Measurements from ENCODE around the gene SLC52A3.

Gene SLC52A3

GRCh38 chr20:766906-767305, 1.4 kb downstream of the SLC52A3 start:
- DNase-seq (ENCODE audit: low spot score): no peak

GRCh38 chr20:764255-764654, 4.0 kb downstream of the SLC52A3 start:
- DNase-seq (ENCODE audit: low spot score): no peak

- no peak for DNase-seq (ENCODE audit: low spot score)
Observed at GRCh38 chr20:761418-762381, 6.6 kb downstream of the SLC52A3 start.

- peak; percentile 6 for DNase-seq (ENCODE audit: low spot score)
Observed at GRCh38 chr20:760751-761417, 7.4 kb downstream of the SLC52A3 start.

- no peak for DNase-seq (ENCODE audit: low spot score)
Observed at GRCh38 chr20:757506-757905, 10.8 kb downstream of the SLC52A3 start.

GRCh38 chr20:755941-756340, 12.4 kb downstream of the SLC52A3 start:
- DNase-seq (ENCODE audit: low spot score): no peak

- no peak for DNase-seq (ENCODE audit: low spot score)
Observed at GRCh38 chr20:754904-755303, 13.4 kb downstream of the SLC52A3 start.

GRCh38 chr20:753897-754635, 14.2 kb downstream of the SLC52A3 start:
- DNase-seq (ENCODE audit: low spot score): no peak

GRCh38 chr20:753136-753535, 15.2 kb downstream of the SLC52A3 start:
- DNase-seq (ENCODE audit: low spot score): no peak

GRCh38 chr20:752291-752690, 16.0 kb downstream of the SLC52A3 start:
- peak; percentile 36 for DNase-seq (ENCODE audit: low spot score)

GRCh38 chr20:751761-752160, 16.5 kb downstream of the SLC52A3 start:
- no peak for DNase-seq (ENCODE audit: low spot score)

- DNase-seq (ENCODE audit: low spot score): no peak
Observed at GRCh38 chr20:750801-751200, 17.5 kb downstream of the SLC52A3 start.

- no peak for DNase-seq (ENCODE audit: low spot score)
Observed at GRCh38 chr20:745683-746301, 22.5 kb downstream of the SLC52A3 start.

- no peak for DNase-seq (ENCODE audit: low spot score)
Observed at GRCh38 chr20:742156-742555, 26.1 kb downstream of the SLC52A3 start.

GRCh38 chr20:741620-742019, 26.7 kb downstream of the SLC52A3 start:
- DNase-seq (ENCODE audit: low spot score): no peak

- DNase-seq (ENCODE audit: low spot score): no peak
Observed at GRCh38 chr20:740162-740561, 28.1 kb downstream of the SLC52A3 start.

GRCh38 chr20:739736-740135, 28.6 kb downstream of the SLC52A3 start:
- no peak for DNase-seq (ENCODE audit: low spot score)

GRCh38 chr20:733861-734260, 34.4 kb downstream of the SLC52A3 start:
- DNase-seq (ENCODE audit: low spot score): no peak

GRCh38 chr20:732727-733126, 35.6 kb downstream of the SLC52A3 start:
- no peak for DNase-seq (ENCODE audit: low spot score)

GRCh38 chr20:731891-732560, 36.3 kb downstream of the SLC52A3 start:
- no peak for DNase-seq (ENCODE audit: low spot score)

- no peak for DNase-seq (ENCODE audit: low spot score)
Observed at GRCh38 chr20:730005-730404, 38.3 kb downstream of the SLC52A3 start.
